Measurements from ENCODE around the gene KDSR.

DNA sequence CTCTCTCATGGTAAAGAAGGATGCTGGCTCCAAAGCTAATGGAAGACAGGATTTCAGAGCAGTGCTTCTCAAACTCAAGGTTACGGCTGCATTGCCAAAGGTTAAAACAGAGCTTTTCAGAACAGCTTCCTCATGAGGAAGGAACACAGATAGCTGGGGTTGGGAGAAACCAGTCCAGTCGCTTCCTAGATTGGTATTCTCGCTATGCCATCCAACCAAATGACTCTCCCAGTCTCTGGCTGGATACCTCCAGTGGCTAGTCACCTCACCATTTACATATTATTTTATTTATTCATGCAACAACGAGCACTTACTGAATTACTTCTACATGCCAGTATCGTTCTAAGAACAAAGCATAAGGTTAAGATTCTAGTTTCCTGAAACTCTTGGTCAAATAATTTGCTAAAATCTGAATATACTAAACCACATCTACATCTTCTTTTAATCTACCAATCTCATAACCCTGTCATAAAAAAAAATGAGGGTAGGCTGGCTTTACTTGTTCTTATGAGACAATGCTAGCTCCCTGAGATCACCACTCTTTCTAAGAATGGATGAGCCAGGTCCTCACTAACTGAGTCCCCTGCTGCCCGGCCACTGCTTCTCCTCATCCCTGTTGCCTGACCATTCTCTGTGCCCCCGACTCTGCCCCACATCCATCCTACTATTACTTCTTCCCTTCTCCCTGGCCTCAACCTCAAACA lies 20.4 kb downstream of the KDSR start:
- TF ChIP-seq POLR2A (IDR thresholded peaks at IDR 0.05; ENCODE audit: low read length), result no peak
- TF ChIP-seq, protein P1, sequence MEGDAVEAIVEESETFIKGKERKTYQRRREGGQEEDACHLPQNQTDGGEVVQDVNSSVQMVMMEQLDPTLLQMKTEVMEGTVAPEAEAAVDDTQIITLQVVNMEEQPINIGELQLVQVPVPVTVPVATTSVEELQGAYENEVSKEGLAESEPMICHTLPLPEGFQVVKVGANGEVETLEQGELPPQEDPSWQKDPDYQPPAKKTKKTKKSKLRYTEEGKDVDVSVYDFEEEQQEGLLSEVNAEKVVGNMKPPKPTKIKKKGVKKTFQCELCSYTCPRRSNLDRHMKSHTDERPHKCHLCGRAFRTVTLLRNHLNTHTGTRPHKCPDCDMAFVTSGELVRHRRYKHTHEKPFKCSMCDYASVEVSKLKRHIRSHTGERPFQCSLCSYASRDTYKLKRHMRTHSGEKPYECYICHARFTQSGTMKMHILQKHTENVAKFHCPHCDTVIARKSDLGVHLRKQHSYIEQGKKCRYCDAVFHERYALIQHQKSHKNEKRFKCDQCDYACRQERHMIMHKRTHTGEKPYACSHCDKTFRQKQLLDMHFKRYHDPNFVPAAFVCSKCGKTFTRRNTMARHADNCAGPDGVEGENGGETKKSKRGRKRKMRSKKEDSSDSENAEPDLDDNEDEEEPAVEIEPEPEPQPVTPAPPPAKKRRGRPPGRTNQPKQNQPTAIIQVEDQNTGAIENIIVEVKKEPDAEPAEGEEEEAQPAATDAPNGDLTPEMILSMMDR (IDR thresholded peaks at IDR 0.05), result no peak
- no peak for TF ChIP-seq ESRRA (IDR thresholded peaks at IDR 0.05; ENCODE audit: borderline replicate concordance, low read length)
- TF ChIP-seq ZNF302 (CRISPR knock-in tag; IDR thresholded peaks at IDR 0.05), result no peak
- TF ChIP-seq RAD21 (conservative IDR thresholded peaks at IDR 0.05 in 1 of 2, IDR thresholded peaks at IDR 0.05 in 1 of 2), result no peak
- no peak for TF ChIP-seq RNF2 (IDR thresholded peaks at IDR 0.05; ENCODE audit: borderline replicate concordance, low read depth)
- TF ChIP-seq EP300 (IDR thresholded peaks at IDR 0.05), result no peak
- TF ChIP-seq POLR2AphosphoS2 (conservative IDR thresholded peaks at IDR 0.05; ENCODE audit: low read length), result no peak

All from A549 (cell line).